ENCODE measurements around the gene NPAS4. TPM values are rescaled to one million over a fixed set of nuclear protein-coding genes. Genes with fewer than 3 reads are reported as not detected.

NPAS4 gene
- total and polyA plus RNA-seq, 2 of the 13 experiments (the other 11 are each of a cell fraction or from before 2014, with no cell fraction given), result not detected

DNA sequence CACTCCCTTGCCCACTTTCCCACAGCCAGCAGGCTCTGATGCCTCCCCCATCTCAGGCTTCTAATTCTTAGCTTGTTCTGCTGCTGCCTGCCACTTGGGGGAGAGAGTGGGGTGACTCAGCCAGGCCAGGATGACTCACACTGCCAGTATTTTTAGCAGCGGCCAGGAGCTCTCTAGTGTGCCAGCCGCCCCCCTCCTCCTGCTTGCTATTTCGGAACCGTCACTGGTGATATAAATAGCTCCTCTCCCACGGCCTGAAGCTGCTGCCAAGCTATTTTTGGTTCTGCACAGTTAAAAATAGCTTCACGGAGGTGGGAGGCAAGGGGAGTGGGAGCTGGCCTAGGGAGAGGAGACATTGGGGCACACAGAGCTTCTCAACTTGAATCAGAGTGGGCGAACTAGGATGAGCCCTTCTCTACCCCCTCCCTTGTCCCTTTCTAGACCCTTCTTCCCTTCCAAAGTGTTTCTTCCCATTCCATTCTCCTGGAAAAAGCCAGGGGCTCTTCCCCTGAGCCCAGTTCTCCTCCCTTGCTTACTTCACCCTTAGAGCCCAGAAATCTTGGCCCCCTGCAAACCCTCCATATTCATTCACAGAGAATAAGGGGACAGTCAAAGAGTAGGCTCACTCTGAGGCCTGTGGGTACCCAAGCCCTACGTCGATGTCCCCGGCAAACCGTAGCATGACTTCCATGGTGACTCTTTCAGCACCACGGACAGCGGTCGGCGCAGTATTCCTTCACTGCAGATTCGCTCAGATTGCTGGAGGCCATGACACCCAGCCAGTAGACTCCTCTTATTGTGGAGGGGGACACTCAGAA, 2.5 kb upstream of the NPAS4 start (continued):
- TF ChIP-seq, protein P1, sequence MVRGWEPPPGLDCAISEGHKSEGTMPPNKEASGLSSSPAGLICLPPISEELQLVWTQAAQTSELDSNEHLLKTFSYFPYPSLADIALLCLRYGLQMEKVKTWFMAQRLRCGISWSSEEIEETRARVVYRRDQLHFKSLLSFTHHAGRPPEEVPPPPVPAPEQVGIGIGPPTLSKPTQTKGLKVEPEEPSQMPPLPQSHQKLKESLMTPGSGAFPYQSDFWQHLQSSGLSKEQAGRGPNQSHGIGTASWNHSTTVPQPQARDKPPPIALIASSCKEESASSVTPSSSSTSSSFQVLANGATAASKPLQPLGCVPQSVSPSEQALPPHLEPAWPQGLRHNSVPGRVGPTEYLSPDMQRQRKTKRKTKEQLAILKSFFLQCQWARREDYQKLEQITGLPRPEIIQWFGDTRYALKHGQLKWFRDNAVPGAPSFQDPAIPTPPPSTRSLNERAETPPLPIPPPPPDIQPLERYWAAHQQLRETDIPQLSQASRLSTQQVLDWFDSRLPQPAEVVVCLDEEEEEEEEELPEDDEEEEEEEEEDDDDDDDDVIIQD (CRISPR knock-in tag; IDR thresholded peaks at IDR 0.05; ENCODE audit: low read depth), result peak; percentile 45; the same call in 1 of the 2 replicates
- TF ChIP-seq NFE2L2 (IDR thresholded peaks at IDR 0.05; ENCODE audit: low read length) (no peak), SKI (IDR thresholded peaks at IDR 0.05; ENCODE audit: partially characterized antibody) (no peak), TBX2 (CRISPR knock-in tag; IDR thresholded peaks at IDR 0.05; ENCODE audit: borderline replicate concordance) (peak; percentile 59; the same call in 1 of the 2 replicates), ZNF878 (CRISPR knock-in tag; IDR thresholded peaks at IDR 0.05) (peak; percentile 55; the same call in 1 of the 2 replicates), SRY (CRISPR knock-in tag; IDR thresholded peaks at IDR 0.05) (peak; percentile 98), ZNF510 (CRISPR knock-in tag; IDR thresholded peaks at IDR 0.05; ENCODE audit: low read depth) (no peak), MED8 (CRISPR knock-in tag; IDR thresholded peaks at IDR 0.05; ENCODE audit: insufficient replicate concordance) (no peak), ZNF792 (CRISPR knock-in tag; IDR thresholded peaks at IDR 0.05) (peak; percentile 92), CBFB (CRISPR knock-in tag; IDR thresholded peaks at IDR 0.05) (no peak), CC2D1A (CRISPR knock-in tag; IDR thresholded peaks at IDR 0.05) (no peak), ZNF431 (CRISPR knock-in tag; IDR thresholded peaks at IDR 0.05; ENCODE audit: borderline replicate concordance, low read depth) (peak; percentile 72; the same call in 1 of the 2 replicates), NFYC (CRISPR knock-in tag; IDR thresholded peaks at IDR 0.05) (no peak)
- TF ChIP-seq, protein P2, sequence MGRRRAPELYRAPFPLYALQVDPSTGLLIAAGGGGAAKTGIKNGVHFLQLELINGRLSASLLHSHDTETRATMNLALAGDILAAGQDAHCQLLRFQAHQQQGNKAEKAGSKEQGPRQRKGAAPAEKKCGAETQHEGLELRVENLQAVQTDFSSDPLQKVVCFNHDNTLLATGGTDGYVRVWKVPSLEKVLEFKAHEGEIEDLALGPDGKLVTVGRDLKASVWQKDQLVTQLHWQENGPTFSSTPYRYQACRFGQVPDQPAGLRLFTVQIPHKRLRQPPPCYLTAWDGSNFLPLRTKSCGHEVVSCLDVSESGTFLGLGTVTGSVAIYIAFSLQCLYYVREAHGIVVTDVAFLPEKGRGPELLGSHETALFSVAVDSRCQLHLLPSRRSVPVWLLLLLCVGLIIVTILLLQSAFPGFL (CRISPR knock-in tag; IDR thresholded peaks at IDR 0.05), result 0 out of 2 replicates have a peak, but pooled peaks have one; percentile 59
- TF ChIP-seq, protein P3, sequence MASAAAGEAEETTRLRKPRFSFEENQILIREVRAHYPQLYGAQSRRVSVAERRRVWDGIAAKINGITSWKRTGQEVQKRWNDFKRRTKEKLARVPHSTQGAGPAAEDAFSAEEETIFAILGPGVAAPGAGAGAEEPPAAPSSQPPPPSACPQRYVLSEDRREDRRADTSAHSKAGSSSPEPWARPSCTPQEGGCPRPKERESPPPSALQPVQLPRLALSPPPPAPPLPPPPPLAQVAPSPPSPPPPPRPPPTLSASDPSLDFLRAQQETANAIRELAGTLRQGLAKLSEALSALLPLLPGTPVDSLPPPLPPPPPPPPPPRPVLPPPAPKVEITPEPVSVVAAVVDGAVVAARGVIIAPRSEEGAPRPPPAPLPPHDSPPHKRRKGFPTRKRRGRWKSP (CRISPR knock-in tag; IDR thresholded peaks at IDR 0.05), result no peak
- TF ChIP-seq, protein P4, sequence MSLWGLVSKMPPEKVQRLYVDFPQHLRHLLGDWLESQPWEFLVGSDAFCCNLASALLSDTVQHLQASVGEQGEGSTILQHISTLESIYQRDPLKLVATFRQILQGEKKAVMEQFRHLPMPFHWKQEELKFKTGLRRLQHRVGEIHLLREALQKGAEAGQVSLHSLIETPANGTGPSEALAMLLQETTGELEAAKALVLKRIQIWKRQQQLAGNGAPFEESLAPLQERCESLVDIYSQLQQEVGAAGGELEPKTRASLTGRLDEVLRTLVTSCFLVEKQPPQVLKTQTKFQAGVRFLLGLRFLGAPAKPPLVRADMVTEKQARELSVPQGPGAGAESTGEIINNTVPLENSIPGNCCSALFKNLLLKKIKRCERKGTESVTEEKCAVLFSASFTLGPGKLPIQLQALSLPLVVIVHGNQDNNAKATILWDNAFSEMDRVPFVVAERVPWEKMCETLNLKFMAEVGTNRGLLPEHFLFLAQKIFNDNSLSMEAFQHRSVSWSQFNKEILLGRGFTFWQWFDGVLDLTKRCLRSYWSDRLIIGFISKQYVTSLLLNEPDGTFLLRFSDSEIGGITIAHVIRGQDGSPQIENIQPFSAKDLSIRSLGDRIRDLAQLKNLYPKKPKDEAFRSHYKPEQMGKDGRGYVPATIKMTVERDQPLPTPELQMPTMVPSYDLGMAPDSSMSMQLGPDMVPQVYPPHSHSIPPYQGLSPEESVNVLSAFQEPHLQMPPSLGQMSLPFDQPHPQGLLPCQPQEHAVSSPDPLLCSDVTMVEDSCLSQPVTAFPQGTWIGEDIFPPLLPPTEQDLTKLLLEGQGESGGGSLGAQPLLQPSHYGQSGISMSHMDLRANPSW (CRISPR knock-in tag; IDR thresholded peaks at IDR 0.05; ENCODE audit: borderline replicate concordance), result no peak
- TF ChIP-seq, protein P5, sequence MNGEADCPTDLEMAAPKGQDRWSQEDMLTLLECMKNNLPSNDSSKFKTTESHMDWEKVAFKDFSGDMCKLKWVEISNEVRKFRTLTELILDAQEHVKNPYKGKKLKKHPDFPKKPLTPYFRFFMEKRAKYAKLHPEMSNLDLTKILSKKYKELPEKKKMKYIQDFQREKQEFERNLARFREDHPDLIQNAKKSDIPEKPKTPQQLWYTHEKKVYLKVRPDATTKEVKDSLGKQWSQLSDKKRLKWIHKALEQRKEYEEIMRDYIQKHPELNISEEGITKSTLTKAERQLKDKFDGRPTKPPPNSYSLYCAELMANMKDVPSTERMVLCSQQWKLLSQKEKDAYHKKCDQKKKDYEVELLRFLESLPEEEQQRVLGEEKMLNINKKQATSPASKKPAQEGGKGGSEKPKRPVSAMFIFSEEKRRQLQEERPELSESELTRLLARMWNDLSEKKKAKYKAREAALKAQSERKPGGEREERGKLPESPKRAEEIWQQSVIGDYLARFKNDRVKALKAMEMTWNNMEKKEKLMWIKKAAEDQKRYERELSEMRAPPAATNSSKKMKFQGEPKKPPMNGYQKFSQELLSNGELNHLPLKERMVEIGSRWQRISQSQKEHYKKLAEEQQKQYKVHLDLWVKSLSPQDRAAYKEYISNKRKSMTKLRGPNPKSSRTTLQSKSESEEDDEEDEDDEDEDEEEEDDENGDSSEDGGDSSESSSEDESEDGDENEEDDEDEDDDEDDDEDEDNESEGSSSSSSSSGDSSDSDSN (CRISPR knock-in tag; IDR thresholded peaks at IDR 0.05), result no peak
- TF ChIP-seq, protein P6, sequence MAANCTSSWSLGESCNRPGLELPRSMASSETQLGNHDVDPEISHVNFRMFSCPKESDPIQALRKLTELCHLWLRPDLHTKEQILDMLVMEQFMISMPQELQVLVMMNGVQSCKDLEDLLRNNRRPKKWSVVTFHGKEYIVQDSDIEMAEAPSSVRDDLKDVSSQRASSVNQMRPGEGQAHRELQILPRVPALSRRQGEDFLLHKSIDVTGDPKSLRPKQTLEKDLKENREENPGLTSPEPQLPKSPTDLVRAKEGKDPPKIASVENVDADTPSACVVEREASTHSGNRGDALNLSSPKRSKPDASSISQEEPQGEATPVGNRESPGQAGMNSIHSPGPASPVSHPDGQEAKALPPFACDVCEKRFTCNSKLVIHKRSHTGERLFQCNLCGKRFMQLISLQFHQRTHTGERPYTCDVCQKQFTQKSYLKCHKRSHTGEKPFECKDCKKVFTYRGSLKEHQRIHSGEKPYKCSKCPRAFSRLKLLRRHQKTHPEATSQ (CRISPR knock-in tag; IDR thresholded peaks at IDR 0.05; ENCODE audit: borderline replicate concordance), result no peak

All from HepG2 (cell line).